Lung (tissue), 12 donors: ENCODE measurements around the gene LAMC3. TPM values are rescaled to one million over a fixed set of nuclear protein-coding genes. Genes with fewer than 3 reads are reported as not detected.

Experiments used
- ATAC-seq: fragments of 200-7000 bp; cut with Tn5 transposase; one replicate; pipeline ENCODE4 v1.9.1; 2020; ENCODE audit warnings: moderate number of reproducible peaks; ENCODE audit not compliant: insufficient read depth, low FRiP score
- DNase-seq, 3 donors: peaks; one replicate each; pipeline ENCODE4 v3.0.0-alpha.2; 2013 to 2017
- H3K27ac ChIP-seq, 2 donors: one replicate each; pipeline ENCODE4 v1.5.1; 2013; ENCODE audit warnings: mild to moderate bottlenecking in 2 of 2, moderate library complexity in 2 of 2, control low read depth in 1 of 2, inconsistent platforms in 1 of 2, low read depth in 1 of 2, low read length in 1 of 2
- H3K27me3 ChIP-seq, 3 donors: one replicate each; pipeline ENCODE4 v1.5.1; 2013; ENCODE audit warnings: low read length in 2 of 3; ENCODE audit not compliant: control insufficient read depth in 3 of 3, insufficient read depth in 3 of 3
- H3K36me3 ChIP-seq, 4 donors: one replicate each; pipeline ENCODE4 v1.5.1; 2013; ENCODE audit warnings: low read length in 4 of 4, mild to moderate bottlenecking in 1 of 4, moderate library complexity in 1 of 4; ENCODE audit not compliant: control insufficient read depth in 4 of 4, insufficient read depth in 4 of 4
- H3K4me1 ChIP-seq, 5 donors: one replicate each; pipeline ENCODE4 v1.5.1; 2013; ENCODE audit warnings: low read length in 5 of 5, mild to moderate bottlenecking in 2 of 5, moderate library complexity in 1 of 5; ENCODE audit not compliant: control insufficient read depth in 5 of 5, insufficient read depth in 5 of 5
- H3K4me3 ChIP-seq: one replicate; pipeline ENCODE4 v1.5.1; 2013; ENCODE audit warnings: mild to moderate bottlenecking, control low read depth, moderate library complexity
- H3K9ac ChIP-seq, 2 donors: one replicate each; pipeline ENCODE4 v1.5.1; 2013; ENCODE audit warnings: low read length in 2 of 2, control low read depth in 1 of 2; ENCODE audit not compliant: insufficient read depth in 1 of 2
- H3K9me3 ChIP-seq, 4 donors: one replicate each; pipeline ENCODE4 v1.5.1; 2013; ENCODE audit warnings: low read length in 3 of 4, mild to moderate bottlenecking in 1 of 4, moderate library complexity in 1 of 4; ENCODE audit not compliant: control insufficient read depth in 4 of 4, insufficient read depth in 3 of 4
- CTCF ChIP-seq: IDR thresholded peaks from 2 replicates; pipeline ENCODE4 v1.5.1; 2012; ENCODE audit warnings: mild to moderate bottlenecking; ENCODE audit errors: control extremely low read depth, extremely low read depth
- WGBS, 2 donors: extraction: QIAGEN DNeasy Blood & Tissue Kit; methylation state at CpG; one replicate each; pipeline ENCODE4 v1.1.7; 2013; 5-methylcytosine and 5-hydroxymethylcytosine counted together
- polyA plus RNA-seq, 2 donors: library from polyadenylated mRNA; stranded (reverse); fragments of 200-250 nt; gene quantifications; one replicate each; pipeline ENCODE4 v1.2.1, GENCODE V29; 2013
- total RNA-seq, 2 donors: library from RNA; depleted of rRNA in 1 of 2; stranded (reverse); fragments of >200 nt in 1 of 2; gene quantifications; one replicate each; pipeline ENCODE4 v1.2.1, GENCODE V29; 2014 to 2021
- donor health status: control.
- donor health status: control.
- donor health status: Bipolar disorder and iron deficiency.
- donor health status: healthy.
- donor health status: DM: yes; HTN: yes; CAD: no.

LAMC3 gene
- total and polyA plus RNA-seq, 4 donors, result 10.5 to 24.3 (median 14.1) TPM

- WGBS, 2 donors, result 43 to 64% methylated on average over 6 of the region's 6 CpGs
- no peak for ATAC-seq
Observed at GRCh38 chr9:131048332-131048731, 39.4 kb downstream of the LAMC3 start.

GRCh38 chr9:131048820-131049219 lies 39.8 kb downstream of the LAMC3 start:
- DNase-seq (no peak), ATAC-seq (no peak)
- no peaks in the 10 kb centered on the region for H3K27me3 ChIP-seq
- H3K4me1 ChIP-seq, result peaks cover 0 to 2% (median 0%) of the 10 kb centered on the region in 5 donors
- TF ChIP-seq CTCF, result no peak
- WGBS, 2 donors, result 90 to 97% methylated on average over 8 of the region's 8 CpGs
- H3K27ac ChIP-seq, result no peak overlapping the region
- no peak overlapping the region for H3K9ac ChIP-seq
- H3K36me3 ChIP-seq, result no peaks in the 10 kb centered on the region
- no peak overlapping the region for H3K4me3 ChIP-seq
- no peaks in the 10 kb centered on the region for H3K9me3 ChIP-seq

More at GRCh38 chr9:131048332-131048731, 39.4 kb downstream of the LAMC3 start:
- no peak for TF ChIP-seq CTCF
- no peak for DNase-seq
- H3K27me3 ChIP-seq, result no peaks in the 10 kb centered on the region
- no peak overlapping the region for H3K27ac ChIP-seq
- H3K4me1 ChIP-seq, result peaks cover 0 to 2% (median 0%) of the 10 kb centered on the region in 5 donors
- no peak overlapping the region for H3K9ac ChIP-seq
- no peak overlapping the region for H3K4me3 ChIP-seq
- no peaks in the 10 kb centered on the region for H3K9me3 ChIP-seq
- no peaks in the 10 kb centered on the region for H3K36me3 ChIP-seq

GRCh38 chr9:131049829-131050715 lies 41.1 kb downstream of the LAMC3 start:
- no peak overlapping the region for H3K4me3 ChIP-seq
- no peaks in the 10 kb centered on the region for H3K36me3 ChIP-seq
- H3K27me3 ChIP-seq, result no peaks in the 10 kb centered on the region
- H3K27ac ChIP-seq, result no peak overlapping the region
- ATAC-seq, result no peak
- H3K9ac ChIP-seq, result no peak overlapping the region
- peaks cover 0 to 2% (median 0%) of the 10 kb centered on the region in 5 donors for H3K4me1 ChIP-seq
- WGBS, 2 donors, result 56 to 62% methylated on average over 21 of the region's 21 CpGs
- TF ChIP-seq CTCF, result no peak
- H3K9me3 ChIP-seq, result no peaks in the 10 kb centered on the region
- no peak for DNase-seq
